Mammary epithelial cell (primary cell): Measurements from ENCODE around the gene CD300LB.

Experiments used
- EZH2 ChIP-seq: IDR thresholded peaks from 2 replicates; pipeline ENCODE4 v1.6.1; 2012; ENCODE audit warnings: low read length, inconsistent platforms, borderline replicate concordance
- TF ChIP-seq, protein P1 (sequence below), 2 donors: IDR thresholded peaks in 1 of 2; conservative IDR thresholded peaks in 1 of 2; 2 replicates each; pipeline ENCODE4 v1.5.1; 2011 to 2012; ENCODE audit warnings: inconsistent platforms in 2 of 2, low read length in 2 of 2, mild to moderate bottlenecking in 2 of 2, control low read depth in 1 of 2, low read depth in 1 of 2; ENCODE audit not compliant: insufficient read depth in 1 of 2; ENCODE audit errors: extremely low read depth in 1 of 2

DNA sequence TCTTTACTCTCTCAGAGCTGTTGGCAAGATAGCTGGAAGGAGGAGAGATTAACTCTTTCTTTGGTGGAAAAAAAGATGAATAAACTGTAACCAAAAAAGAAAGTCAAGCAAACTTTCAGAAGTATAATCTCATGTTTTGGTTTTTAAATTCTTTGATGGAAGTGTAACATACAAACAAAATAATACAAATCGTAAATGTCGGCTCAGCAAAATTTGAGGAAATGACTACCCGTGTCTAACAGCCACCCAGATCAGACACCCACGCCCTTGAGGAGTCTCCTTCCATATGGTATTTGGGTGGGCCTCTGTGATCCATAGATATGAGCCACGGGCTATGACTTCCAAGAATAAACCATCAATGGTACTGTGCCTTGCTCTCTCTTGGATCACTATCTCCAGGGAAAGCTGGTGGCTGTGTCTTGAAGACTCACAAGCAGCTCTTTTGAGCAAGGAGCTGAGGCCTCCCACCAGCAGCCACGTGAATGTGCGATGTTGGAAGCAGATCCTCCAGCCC is 24.2 kb upstream of the CD300LB start:
- TF ChIP-seq, protein P1, sequence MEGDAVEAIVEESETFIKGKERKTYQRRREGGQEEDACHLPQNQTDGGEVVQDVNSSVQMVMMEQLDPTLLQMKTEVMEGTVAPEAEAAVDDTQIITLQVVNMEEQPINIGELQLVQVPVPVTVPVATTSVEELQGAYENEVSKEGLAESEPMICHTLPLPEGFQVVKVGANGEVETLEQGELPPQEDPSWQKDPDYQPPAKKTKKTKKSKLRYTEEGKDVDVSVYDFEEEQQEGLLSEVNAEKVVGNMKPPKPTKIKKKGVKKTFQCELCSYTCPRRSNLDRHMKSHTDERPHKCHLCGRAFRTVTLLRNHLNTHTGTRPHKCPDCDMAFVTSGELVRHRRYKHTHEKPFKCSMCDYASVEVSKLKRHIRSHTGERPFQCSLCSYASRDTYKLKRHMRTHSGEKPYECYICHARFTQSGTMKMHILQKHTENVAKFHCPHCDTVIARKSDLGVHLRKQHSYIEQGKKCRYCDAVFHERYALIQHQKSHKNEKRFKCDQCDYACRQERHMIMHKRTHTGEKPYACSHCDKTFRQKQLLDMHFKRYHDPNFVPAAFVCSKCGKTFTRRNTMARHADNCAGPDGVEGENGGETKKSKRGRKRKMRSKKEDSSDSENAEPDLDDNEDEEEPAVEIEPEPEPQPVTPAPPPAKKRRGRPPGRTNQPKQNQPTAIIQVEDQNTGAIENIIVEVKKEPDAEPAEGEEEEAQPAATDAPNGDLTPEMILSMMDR (conservative IDR thresholded peaks at IDR 0.05 in 1 of 2, IDR thresholded peaks at IDR 0.05 in 1 of 2; ENCODE audit: extremely low read depth in 1 of 2, insufficient read depth in 1 of 2, low read depth in 1 of 2, low read length in 2 of 2), result no peak
- TF ChIP-seq EZH2, result no peak
